Colonic mucosa (tissue), 4 donors: ENCODE results near the gene KATNIP. TPM values are rescaled to one million over a fixed set of nuclear protein-coding genes. Genes with fewer than 3 reads are reported as not detected.

Experiments
- DNase-seq: peaks from one replicate; pipeline ENCODE4 v3.0.0-alpha.2; 2020
- H3K27ac ChIP-seq: fragments of 200-600 bp; one replicate; pipeline ENCODE4 v1.8.0; 2021
- H3K27me3 ChIP-seq: fragments of 200-600 bp; one replicate; pipeline ENCODE4 v1.8.0; 2021
- H3K36me3 ChIP-seq: fragments of 200-600 bp; one replicate; pipeline ENCODE4 v1.8.0; 2021
- H3K4me1 ChIP-seq: fragments of 200-600 bp; one replicate; pipeline ENCODE4 v1.8.0; 2021; ENCODE audit warnings: mild to moderate bottlenecking
- H3K4me3 ChIP-seq: fragments of 200-600 bp; one replicate; pipeline ENCODE4 v1.8.0; 2021
- H3K9ac ChIP-seq, 2 donors: one replicate each; pipeline ENCODE4 v1.7.0; 2013; ENCODE audit warnings: control low read depth in 2 of 2, low read depth in 2 of 2, low read length in 2 of 2
- H3K9me3 ChIP-seq: fragments of 200-600 bp; one replicate; pipeline ENCODE4 v1.8.0; 2021
- CTCF ChIP-seq: fragments of 200-600 bp; IDR thresholded peaks from one replicate; pipeline ENCODE4 v1.8.0; 2022; ENCODE audit warnings: antibody characterized with exemption, mild to moderate bottlenecking
- intact Hi-C: fragments of 100-400 bp; cut with DNase I; formaldehyde crosslinking; loops from one replicate; pipeline ENCODE4 v1.14.1; 2022
- total RNA-seq, 2 donors: library from RNA; stranded (reverse); fragmentation: NEBNext Ultra II Directional in 1 of 2; extraction: Animal tissue kit (Norgen Biotek cat#: 25700) in 1 of 2; gene quantifications; one replicate each; pipeline ENCODE4 v1.2.1, GENCODE V29; 2021
- donor health status: healthy.
- donor health status: DM: no; HTN: no; CAD: no.
- donor health status: DM: no; HTN: no; CAD: no.

Gene KATNIP
- total RNA-seq, 2 donors from 2014 or later = 23.6 to 34.1 TPM

DNA sequence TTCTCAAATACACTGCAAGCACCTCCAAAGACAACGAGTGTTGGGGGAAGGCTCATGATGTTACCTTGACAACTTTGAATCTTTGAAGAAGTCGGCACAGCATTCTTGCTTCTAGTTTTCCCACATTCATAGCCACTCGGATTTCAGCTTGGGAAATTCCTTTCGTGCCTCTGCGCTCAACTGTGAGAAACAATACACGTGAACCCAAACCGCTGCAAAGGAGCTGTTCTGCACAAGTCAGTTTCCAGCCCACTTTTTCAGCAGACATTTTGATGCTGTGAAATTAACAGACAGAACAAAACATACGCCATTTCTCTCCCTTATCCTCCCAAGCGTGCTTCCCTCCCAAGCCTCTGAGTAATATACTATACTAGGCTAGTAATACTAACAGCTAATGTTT, 41.5 kb upstream of the KATNIP start:
- no peaks in the 10 kb centered on the region for H3K4me1 ChIP-seq

GRCh38 chr16:27511657-27512448, 38.1 kb upstream of the KATNIP start:
- intact Hi-C loops = no loop called here
- no peak overlapping the region for H3K27ac ChIP-seq
- H3K4me1 ChIP-seq = no peaks in the 10 kb centered on the region
- no peak for DNase-seq
- H3K36me3 ChIP-seq = peaks cover 19% of the 10 kb centered on the region
- H3K9me3 ChIP-seq = no peaks in the 10 kb centered on the region
- TF ChIP-seq CTCF = no peak
- no peaks in the 10 kb centered on the region for H3K27me3 ChIP-seq
- no peak overlapping the region for H3K9ac ChIP-seq
- no peak overlapping the region for H3K4me3 ChIP-seq

More for the DNA sequence above, 41.5 kb upstream of the KATNIP start:
- no peaks in the 10 kb centered on the region for H3K27me3 ChIP-seq
- peaks cover 36% of the 10 kb centered on the region for H3K36me3 ChIP-seq
- intact Hi-C loops = no loop called here
- no peak for TF ChIP-seq CTCF
- no peaks in the 10 kb centered on the region for H3K9me3 ChIP-seq
- no peak overlapping the region for H3K27ac ChIP-seq
- no peak overlapping the region for H3K9ac ChIP-seq
- no peak for DNase-seq
- H3K4me3 ChIP-seq = no peak overlapping the region

GRCh38 chr16:27514806-27515205, 35.1 kb upstream of the KATNIP start:
- H3K36me3 ChIP-seq = peaks cover 6% of the 10 kb centered on the region
- no peak for DNase-seq
- TF ChIP-seq CTCF = no peak
- no peak overlapping the region for H3K9ac ChIP-seq
- no peak overlapping the region for H3K4me3 ChIP-seq
- H3K4me1 ChIP-seq = no peaks in the 10 kb centered on the region
- intact Hi-C loops = no loop called here
- no peaks in the 10 kb centered on the region for H3K9me3 ChIP-seq
- no peaks in the 10 kb centered on the region for H3K27me3 ChIP-seq
- H3K27ac ChIP-seq = no peak overlapping the region

DNA sequence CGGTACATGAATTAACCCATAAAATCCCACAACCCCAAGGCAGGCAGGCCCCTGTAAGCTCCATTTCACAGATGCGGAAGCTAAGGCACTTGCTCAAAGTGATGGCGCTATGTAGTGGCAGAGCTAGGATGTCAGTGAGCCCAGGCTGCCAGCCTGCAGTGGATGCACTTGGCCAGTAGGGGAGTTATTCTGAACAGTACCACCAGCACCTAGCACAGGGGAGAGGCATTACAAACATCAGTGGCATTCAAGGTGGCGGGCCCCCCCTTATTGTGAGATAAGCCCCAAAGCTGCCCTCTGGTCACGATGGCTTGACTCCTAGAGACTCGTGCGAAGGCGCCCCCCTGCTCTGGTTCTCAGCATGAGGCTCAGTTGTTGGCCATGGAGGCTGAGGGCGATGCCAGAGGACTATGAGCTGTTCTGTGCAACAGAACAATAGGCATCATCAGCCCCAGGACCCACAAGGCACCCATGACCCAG, 34.0 kb upstream of the KATNIP start:
- H3K4me1 ChIP-seq = no peaks in the 10 kb centered on the region
- no peak overlapping the region for H3K27ac ChIP-seq
- no peaks in the 10 kb centered on the region for H3K9me3 ChIP-seq
- no peak overlapping the region for H3K4me3 ChIP-seq
- peak; percentile 43 for TF ChIP-seq CTCF
- H3K36me3 ChIP-seq = peaks cover 6% of the 10 kb centered on the region
- H3K9ac ChIP-seq = no peak overlapping the region
- DNase-seq = no peak
- intact Hi-C loops = no loop called here
- H3K27me3 ChIP-seq = no peaks in the 10 kb centered on the region

DNA sequence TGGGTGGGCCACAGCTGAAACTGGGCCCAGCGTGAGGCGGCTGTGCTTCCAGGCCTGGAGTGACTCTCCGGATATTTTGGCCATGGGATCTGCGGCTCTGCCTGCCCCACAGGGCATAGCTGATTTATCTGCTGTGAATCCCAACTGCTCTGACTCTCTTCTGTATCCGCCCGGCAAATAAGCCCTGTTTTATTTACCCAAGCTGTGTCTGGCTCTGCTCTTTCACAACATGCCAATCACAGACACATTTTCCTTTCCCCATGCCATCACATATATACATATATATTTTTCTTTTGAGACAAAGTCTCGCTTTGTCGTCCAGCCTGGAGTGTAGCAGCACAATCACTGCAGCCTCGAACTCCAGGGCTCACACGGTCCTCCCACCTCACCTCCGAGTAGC, 33.6 kb upstream of the KATNIP start:
- peaks cover 2% of the 10 kb centered on the region for H3K36me3 ChIP-seq
- no peaks in the 10 kb centered on the region for H3K9me3 ChIP-seq
- no peaks in the 10 kb centered on the region for H3K4me1 ChIP-seq
- no peak overlapping the region for H3K9ac ChIP-seq
- no peak overlapping the region for H3K4me3 ChIP-seq
- no peak overlapping the region for H3K27ac ChIP-seq
- H3K27me3 ChIP-seq = no peaks in the 10 kb centered on the region
- intact Hi-C loops = no loop called here
- no peak for DNase-seq
- no peak for TF ChIP-seq CTCF
